ENCODE results near the gene ATP6V1C2.
"Not testable (repeated sequence)": the region's sequence is repeated elsewhere in the genome, so short reads cannot be mapped to it uniquely, and the experiment has no call there.

ATP6V1C2 gene

DNA sequence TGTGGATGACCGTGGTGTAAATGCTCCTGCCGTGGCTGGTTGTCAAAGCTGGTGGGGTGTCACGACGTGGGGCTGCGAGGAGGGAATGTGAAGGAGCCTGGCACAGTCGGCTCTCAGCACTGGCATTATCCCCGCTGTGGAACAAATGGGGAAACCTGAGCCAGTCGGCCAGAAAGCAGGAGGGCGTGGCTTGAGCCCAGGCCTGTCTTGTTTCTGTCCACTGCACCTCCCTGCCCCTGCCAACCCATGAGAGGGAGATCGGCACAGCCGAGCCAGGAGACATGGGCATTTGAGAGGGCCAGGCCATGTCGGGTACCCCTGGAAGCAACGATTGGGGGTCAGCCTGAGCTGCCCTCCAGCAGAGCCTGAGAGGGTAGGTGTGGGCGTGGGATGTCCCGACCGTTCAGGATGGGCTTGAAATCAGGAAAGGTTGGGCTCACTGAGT is 46.7 kb downstream of the ATP6V1C2 start:
- no peak for DNase-seq (ENCODE audit: low read depth)

GRCh38 chr2:10770956-10771750 is 49.7 kb downstream of the ATP6V1C2 start:
- no peak for DNase-seq (ENCODE audit: low read depth)

DNA sequence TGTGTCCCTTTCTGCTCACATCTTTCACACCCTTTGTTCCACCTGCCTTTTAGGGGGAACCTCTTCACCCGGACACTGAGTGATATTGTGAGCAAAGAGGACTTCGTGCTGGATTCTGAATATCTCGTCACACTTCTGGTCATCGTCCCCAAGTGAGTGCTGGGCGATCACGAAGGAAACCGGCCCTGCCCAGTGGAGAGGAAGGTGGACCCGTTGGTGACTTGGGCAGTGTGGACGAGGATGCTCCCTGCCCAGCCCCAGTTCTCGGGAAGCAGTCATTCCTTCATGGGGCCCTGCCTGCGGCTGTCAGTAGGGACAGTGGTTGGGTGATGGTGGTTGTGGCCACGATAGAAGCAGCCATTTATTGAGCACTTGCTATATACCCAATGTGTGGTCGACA is 50.4 kb downstream of the ATP6V1C2 start:
- no peak for DNase-seq (ENCODE audit: low read depth)

- no peak for DNase-seq (ENCODE audit: low read depth)
These were observed 50.9 kb downstream of the ATP6V1C2 start for GRCh38 chr2:10772201-10772867.

- no peak for DNase-seq (ENCODE audit: low read depth)
These were observed 51.4 kb downstream of the ATP6V1C2 start for GRCh38 chr2:10772868-10773215.

GRCh38 chr2:10773821-10774341 is 52.5 kb downstream of the ATP6V1C2 start:
- no peak for DNase-seq (ENCODE audit: low read depth)

DNA sequence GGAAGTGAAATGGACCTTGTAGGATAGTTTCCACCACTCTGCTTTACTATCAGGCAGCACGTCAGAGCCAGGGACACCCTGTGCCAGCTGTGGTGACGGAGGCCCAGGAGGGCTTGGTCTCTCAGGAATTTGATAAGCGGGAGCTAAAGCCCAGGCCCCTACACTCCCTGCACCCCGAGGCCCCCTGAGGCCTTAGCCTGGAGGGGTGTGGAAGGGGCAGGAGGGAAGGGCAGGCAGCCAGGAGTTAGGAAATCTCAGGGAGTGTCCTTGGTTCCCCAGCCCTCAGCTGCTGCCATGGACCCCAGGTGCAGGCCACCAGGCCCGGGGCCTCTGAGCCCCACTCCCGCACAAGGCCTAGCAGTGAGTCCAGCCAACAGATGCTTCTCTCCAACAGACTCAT is 53.0 kb downstream of the ATP6V1C2 start:
- DNase-seq (ENCODE audit: low read depth), result no peak

- DNase-seq (ENCODE audit: low read depth), result no peak
These were observed 53.8 kb downstream of the ATP6V1C2 start for GRCh38 chr2:10775021-10775780.

GRCh38 chr2:10775831-10776230 is 54.4 kb downstream of the ATP6V1C2 start:
- DNase-seq (ENCODE audit: low read depth), result no peak

DNA sequence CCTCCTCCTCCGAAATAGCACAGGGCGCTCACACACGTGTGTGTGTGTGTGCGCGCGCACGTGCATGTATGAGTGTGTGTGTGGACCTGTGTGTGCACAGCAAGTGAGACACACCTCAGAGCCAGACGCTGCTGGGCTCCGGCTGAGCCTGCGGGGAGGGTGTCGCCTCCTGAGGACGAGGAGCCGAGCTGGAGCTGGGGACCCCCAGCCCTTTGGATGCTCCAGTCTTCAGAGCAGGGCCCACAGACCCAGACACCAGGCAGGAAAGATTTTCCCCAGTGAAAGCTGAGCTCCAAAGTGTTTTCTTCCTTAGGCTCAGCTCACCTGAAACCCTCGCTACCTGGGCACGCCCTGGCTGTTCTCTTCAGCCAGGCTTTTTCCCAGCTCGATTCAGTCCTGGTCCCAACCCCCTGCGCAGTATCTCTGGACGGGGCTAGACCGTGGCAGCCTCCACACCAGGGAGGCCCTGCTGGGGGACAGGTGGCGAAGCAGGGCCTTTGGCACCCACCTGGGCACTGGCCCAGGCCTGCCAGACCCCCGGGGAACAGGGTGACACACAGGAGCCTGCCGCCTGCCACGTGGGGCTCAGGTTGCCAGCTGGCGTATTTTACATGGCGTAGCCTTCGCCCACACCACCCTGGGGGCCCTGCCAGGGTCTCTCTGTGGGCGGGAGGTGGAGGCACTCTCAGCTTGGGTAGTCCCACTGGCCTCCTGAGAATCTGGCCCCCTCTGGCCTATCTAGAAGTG is 55.0 kb downstream of the ATP6V1C2 start:
- DNase-seq (ENCODE audit: low read depth), result no peak

DNA sequence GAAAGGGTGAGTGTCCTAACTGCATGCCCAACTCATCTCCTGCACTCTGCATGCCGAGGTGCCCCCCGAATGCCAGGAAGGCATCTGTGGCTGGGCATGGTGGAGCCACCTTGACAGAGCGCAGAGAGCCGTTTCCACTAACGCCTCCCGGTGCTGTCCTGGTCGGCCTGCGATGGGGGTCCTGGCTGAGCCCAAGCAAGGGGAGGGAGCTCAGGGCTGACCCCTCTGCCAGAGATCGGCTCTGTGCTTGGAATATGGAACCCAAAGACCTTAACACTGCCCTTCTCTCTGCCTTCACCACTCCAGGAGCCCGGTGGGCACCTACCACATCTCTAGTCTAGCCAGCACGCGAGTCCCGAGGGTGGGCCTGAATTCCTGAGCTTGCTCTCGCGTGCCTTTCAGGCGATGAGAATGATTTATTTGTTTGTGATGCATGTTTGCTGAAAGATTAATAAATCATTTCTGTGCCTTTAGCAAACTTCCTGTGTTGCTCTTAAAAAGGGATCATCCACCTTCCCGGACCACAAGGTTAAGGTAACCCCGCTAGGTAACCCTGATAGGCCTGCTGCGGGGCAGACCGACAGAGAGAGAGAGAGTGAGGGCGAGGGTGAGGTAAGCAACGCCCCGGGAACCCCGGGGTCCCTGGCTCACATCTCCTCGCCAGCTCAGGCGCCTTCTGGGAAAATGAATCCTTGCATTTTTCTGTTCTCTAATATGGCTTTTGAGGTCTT is 55.8 kb downstream of the ATP6V1C2 start:
- DNase-seq (ENCODE audit: low read depth), result no peak

- DNase-seq (ENCODE audit: low read depth), result no peak
These were observed 56.7 kb downstream of the ATP6V1C2 start for GRCh38 chr2:10777842-10778723.

- no peak for DNase-seq (ENCODE audit: low read depth)
These were observed 57.3 kb downstream of the ATP6V1C2 start for GRCh38 chr2:10778724-10779115.

DNA sequence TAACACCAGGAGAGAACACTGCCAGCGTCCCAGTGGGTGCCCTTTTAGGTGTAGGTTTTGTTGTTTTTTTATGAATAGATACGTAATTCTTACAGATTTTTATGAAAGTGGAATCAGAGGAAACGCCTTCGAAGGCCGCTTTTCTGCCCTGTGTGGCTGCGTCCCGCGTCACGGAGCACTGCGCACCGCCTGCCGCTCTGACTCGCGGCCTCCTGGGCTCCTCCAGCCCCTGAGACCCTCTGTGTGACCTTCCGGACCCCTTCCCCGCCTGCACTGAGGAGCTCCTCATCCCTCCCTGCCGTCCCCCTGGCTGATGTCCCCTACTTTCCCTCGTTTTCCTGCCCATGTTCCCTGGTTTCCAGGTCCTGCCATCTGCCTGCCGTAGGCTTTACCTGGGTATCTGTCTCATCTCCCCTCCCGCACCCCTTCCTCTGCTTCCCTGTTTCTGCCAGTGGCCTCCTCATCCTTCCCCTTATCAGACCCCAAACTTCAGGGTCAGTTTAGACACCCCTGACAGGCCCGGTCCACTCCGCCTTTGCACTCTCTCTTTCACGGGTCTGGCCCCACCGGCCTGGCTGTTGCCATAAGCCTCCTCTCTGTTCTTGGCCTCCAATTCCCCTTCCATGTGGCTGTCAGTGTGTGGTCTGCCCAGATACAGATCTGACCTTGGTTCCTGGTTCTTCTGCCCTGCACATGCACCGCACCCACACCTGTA is 58.5 kb downstream of the ATP6V1C2 start:
- no peak for DNase-seq (ENCODE audit: low read depth)

DNA sequence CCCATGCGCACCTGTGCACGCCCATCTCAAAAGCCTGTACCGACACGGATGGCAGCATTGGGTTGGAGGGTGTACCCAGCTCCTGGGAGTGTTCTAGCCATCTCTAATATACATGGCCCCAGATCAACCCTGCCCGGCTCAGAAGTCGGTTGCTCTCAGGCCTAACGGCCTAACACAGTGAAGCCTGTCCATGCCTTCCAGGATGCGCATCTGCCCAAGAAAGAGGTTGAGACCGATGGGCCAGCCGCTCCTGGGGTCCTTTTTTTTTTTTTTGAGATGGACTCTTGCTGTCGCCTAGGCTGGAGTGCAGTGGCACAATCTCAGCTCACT is 59.0 kb downstream of the ATP6V1C2 start:
- no peak for DNase-seq (ENCODE audit: low read depth)

DNA sequence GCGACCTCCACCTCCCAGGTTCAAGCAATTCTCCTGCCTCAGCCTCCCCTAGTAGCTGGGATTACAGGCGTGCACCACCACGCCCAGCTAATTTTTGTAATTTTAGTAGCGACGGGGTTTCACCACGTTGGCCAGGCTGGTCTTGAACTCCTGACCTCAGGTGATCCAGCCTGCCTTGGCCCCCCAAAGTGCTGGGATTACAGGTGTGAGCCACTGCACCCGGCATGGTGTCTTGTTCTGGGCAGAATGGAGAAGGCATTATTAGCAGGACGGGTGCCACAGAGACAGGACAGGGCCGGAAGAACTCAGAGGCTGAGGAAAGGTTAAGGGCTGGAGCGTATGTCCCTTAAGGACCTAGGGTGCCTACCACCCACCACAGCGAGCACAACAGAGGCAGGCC is 59.4 kb downstream of the ATP6V1C2 start:
- not testable (repeated sequence) for DNase-seq (ENCODE audit: low read depth)

- no peak for DNase-seq (ENCODE audit: low read depth)
These were observed 60.3 kb downstream of the ATP6V1C2 start for GRCh38 chr2:10781746-10782145.

DNA sequence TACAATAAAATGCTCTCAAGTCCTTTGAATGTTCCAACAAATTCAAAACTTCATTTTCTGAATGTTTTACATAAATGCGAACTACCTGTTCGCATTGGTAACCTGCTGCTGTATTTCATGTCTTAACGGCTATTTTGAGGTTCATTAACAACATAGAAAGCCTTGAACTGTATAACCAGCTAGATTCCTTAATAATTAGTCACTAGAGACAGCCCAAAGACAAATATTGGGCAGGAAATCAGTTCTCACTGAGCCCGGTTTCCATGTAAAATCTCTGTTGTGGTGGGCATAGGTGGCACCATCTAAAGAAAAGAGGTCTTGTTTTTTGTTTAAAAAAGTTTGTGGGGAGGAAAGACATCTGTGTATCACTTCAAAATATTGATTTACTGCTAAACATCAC is 62.0 kb downstream of the ATP6V1C2 start:
- no peak for DNase-seq (ENCODE audit: low read depth)

- DNase-seq (ENCODE audit: low read depth), result no peak
These were observed 63.3 kb downstream of the ATP6V1C2 start for GRCh38 chr2:10784719-10785118.

GRCh38 chr2:10785260-10785659 is 63.8 kb downstream of the ATP6V1C2 start:
- no peak for DNase-seq (ENCODE audit: low read depth)
